ENCODE results near the gene ENPP3. TPM values are rescaled to one million over a fixed set of nuclear protein-coding genes. Genes with fewer than 3 reads are reported as not detected.

ENPP3 gene
- total RNA-seq: under 1 TPM; 0.82 to 0.86 TPM

DNA sequence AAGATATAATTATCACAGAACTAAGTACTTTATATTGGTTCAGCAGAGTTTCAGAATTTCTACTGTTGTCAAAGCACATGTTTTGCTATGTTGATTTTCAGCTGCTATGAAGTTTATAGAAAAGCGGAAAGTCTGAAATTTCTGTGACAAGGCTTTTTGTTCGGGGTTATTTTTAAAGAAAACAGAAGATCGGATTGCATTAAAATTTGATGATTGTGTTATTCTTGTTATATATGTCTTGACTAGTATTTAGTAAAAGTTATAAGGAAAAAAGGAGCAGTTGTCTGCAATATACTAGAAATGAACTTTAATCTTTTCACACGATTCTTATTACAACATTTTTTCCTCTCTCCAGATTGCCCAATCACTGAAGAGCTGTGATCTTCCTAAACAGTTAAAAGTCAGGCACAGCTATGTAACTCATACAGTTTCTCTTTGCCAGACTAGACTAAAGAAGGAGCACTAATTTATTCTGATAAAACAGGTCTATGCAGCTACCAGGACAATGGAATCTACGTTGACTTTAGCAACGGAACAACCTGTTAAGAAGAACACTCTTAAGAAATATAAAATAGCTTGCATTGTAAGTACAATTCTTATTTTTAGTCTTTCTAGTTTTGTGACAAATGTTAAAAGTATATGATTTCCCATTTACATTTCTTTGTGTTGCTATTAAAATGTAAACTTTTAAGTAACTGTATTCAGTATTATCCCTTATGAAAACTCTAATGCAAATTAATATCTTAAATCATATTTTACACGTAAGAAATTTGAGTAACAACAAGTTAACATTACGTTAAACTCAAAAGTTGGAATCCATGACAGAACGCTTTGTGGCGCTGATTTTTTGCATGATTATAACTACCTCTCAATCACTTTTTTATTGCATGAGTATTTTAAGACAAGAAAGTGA lies at the start of gene ENPP3:
Gene ENPP3 (plus strand): TSS at position 423 of the 913 bp plus-strand sequence. CDS start 83 bp downstream, at position 506.
- H3K36me3 Mint-ChIP-seq: no peaks in the 10 kb centered on the region
- H3K9me3 Mint-ChIP-seq: no peaks in the 10 kb centered on the region
- H3K4me3 Mint-ChIP-seq: no peak within 1 kb of the TSS
- CTCF ChIA-PET: interaction anchor here (4.9 kb wide), 1 partner anchor 8 kb away, joined by 55 read pairs; the partner anchor contains the start of gene MED23
- POLR2A ChIA-PET: no interaction called here
- H3K4me1 Mint-ChIP-seq (ENCODE audit: low read depth): peaks cover 1% of the 10 kb centered on the region
- DNase-seq: no peak
- H3K27ac Mint-ChIP-seq: no peak within 1 kb of the TSS
- intact Hi-C loops (cut with micrococcal nuclease): no loop called here
- no peaks in the 10 kb centered on the region for H3K27me3 Mint-ChIP-seq

GRCh38 chr6:131587909-131588308 lies 49.2 kb upstream of the ENPP3 start:
- no peak overlapping the region for H3K4me3 Mint-ChIP-seq
- no peaks in the 10 kb centered on the region for H3K9me3 Mint-ChIP-seq
- intact Hi-C loops (cut with micrococcal nuclease): no loop called here
- no peaks in the 10 kb centered on the region for H3K4me1 Mint-ChIP-seq (ENCODE audit: low read depth)
- POLR2A ChIA-PET: no interaction called here
- H3K27me3 Mint-ChIP-seq: no peaks in the 10 kb centered on the region
- H3K36me3 Mint-ChIP-seq: peaks cover 31% of the 10 kb centered on the region
- CTCF ChIA-PET: interaction anchor here (0.7 kb wide), 1 partner anchor 54 kb away, joined by 3 read pairs; no protein-coding TSS in a partner anchor
- DNase-seq: no peak
- no peak overlapping the region for H3K27ac Mint-ChIP-seq

DNA sequence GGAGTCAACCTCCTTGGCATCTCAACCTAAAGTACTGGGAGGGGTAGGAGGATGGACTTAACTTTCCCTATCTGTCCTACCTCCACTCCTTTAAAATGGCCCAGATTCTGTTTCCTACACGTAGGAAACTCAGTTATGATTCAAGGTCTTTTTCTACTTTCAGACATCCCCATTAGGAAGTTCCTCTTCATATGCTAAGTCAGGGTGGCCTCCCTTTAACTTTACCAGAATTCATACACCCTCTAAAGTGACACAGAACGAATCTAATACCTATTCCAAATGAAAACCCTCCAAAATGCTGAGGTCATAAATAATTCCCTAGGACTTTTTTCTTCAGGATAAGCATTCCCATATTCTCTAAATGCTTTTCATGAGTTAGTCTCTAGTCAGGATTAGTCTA lies 48.5 kb upstream of the ENPP3 start:
- Mint-ChIP-seq H3K27ac (no peak overlapping the region), H3K9me3 (no peaks in the 10 kb centered on the region), H3K36me3 (peaks cover 34% of the 10 kb centered on the region), H3K27me3 (no peaks in the 10 kb centered on the region), H3K4me3 (no peak overlapping the region), H3K4me1 (ENCODE audit: low read depth) (no peaks in the 10 kb centered on the region)
- intact Hi-C loops (cut with micrococcal nuclease): no loop called here
- no peak for DNase-seq
- CTCF ChIA-PET: no interaction called here
- POLR2A ChIA-PET: no interaction called here

- ChIA-PET POLR2A (no interaction called here), CTCF (no interaction called here)
- H3K27me3 Mint-ChIP-seq: no peaks in the 10 kb centered on the region
- peaks cover 45% of the 10 kb centered on the region for H3K36me3 Mint-ChIP-seq
- DNase-seq: no peak
- no peaks in the 10 kb centered on the region for H3K9me3 Mint-ChIP-seq
- intact Hi-C loops (cut with micrococcal nuclease): no loop called here
- no peak overlapping the region for H3K27ac Mint-ChIP-seq
- no peak overlapping the region for H3K4me3 Mint-ChIP-seq
- no peaks in the 10 kb centered on the region for H3K4me1 Mint-ChIP-seq (ENCODE audit: low read depth)
These were observed 44.2 kb upstream of the ENPP3 start for GRCh38 chr6:131592935-131593334.

GRCh38 chr6:131594074-131594473 lies 43.0 kb upstream of the ENPP3 start:
- no peak overlapping the region for H3K4me3 Mint-ChIP-seq
- no peaks in the 10 kb centered on the region for H3K4me1 Mint-ChIP-seq (ENCODE audit: low read depth)
- POLR2A ChIA-PET: no interaction called here
- no peak for DNase-seq
- H3K27ac Mint-ChIP-seq: no peak overlapping the region
- H3K27me3 Mint-ChIP-seq: no peaks in the 10 kb centered on the region
- intact Hi-C loops (cut with micrococcal nuclease): no loop called here
- CTCF ChIA-PET: no interaction called here
- peaks cover 51% of the 10 kb centered on the region for H3K36me3 Mint-ChIP-seq
- H3K9me3 Mint-ChIP-seq: no peaks in the 10 kb centered on the region

GRCh38 chr6:131597446-131597845 lies 39.7 kb upstream of the ENPP3 start:
- Mint-ChIP-seq H3K4me1 (ENCODE audit: low read depth) (no peaks in the 10 kb centered on the region), H3K27me3 (no peaks in the 10 kb centered on the region), H3K4me3 (no peak overlapping the region), H3K27ac (no peak overlapping the region), H3K36me3 (peaks cover 45% of the 10 kb centered on the region), H3K9me3 (no peaks in the 10 kb centered on the region)
- intact Hi-C loops (cut with micrococcal nuclease): no loop called here
- DNase-seq: no peak
- POLR2A ChIA-PET: no interaction called here
- CTCF ChIA-PET: interaction anchor here (0.6 to 1.6 kb wide), 2 partner anchors 78 to 398 kb away, joined by 3 to 6 read pairs; no protein-coding TSS in a partner anchor

DNA sequence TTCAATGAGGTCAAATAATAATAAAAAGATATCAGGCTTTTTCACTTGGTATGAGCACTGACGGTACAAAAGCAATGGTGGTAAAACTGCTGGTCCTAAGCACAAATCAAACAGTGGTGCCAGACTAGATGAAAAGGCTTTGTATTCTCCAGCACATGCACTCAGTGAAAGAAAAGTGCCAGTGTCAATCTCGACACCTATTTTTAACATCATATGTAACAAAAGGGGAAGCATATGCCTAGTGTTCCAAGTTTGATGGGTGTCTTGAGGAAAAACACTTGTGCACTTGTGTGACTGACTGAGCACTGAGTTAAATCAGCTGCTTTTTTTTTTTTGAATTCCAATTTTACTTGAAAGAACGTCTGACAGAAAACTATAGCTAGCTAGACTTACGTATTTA lies 36.4 kb upstream of the ENPP3 start:
- Mint-ChIP-seq H3K4me1 (ENCODE audit: low read depth) (no peaks in the 10 kb centered on the region), H3K27me3 (no peaks in the 10 kb centered on the region), H3K4me3 (no peak overlapping the region), H3K9me3 (no peaks in the 10 kb centered on the region), H3K36me3 (peaks cover 38% of the 10 kb centered on the region), H3K27ac (no peak overlapping the region)
- intact Hi-C loops (cut with micrococcal nuclease): no loop called here
- DNase-seq: no peak
- CTCF ChIA-PET: interaction anchor here (0.8 to 1.4 kb wide), 3 partner anchors 9 to 401 kb away, joined by 3 to 5 read pairs (median 3); partner anchors contain the start of gene MED23
- POLR2A ChIA-PET: no interaction called here

GRCh38 chr6:131602781-131603312 lies 34.3 kb upstream of the ENPP3 start:
- Mint-ChIP-seq H3K9me3 (no peaks in the 10 kb centered on the region), H3K4me1 (ENCODE audit: low read depth) (no peaks in the 10 kb centered on the region), H3K27me3 (no peaks in the 10 kb centered on the region), H3K4me3 (no peak overlapping the region), H3K27ac (peak overlapping the region; percentile 25), H3K36me3 (peaks cover 33% of the 10 kb centered on the region)
- ChIA-PET CTCF (no interaction called here), POLR2A (no interaction called here)
- DNase-seq: no peak
- intact Hi-C loops (cut with micrococcal nuclease): no loop called here

- Mint-ChIP-seq H3K27ac (peak overlapping the region; percentile 13), H3K4me1 (ENCODE audit: low read depth) (peaks cover 8% of the 10 kb centered on the region), H3K36me3 (peaks cover 45% of the 10 kb centered on the region), H3K9me3 (no peaks in the 10 kb centered on the region), H3K27me3 (no peaks in the 10 kb centered on the region), H3K4me3 (no peak overlapping the region)
- CTCF ChIA-PET: interaction anchor here (1.2 to 1.7 kb wide), 2 partner anchors 15 to 26 kb away, joined by 3 to 17 read pairs; partner anchors contain the start of gene MED23
- no peak for DNase-seq
- POLR2A ChIA-PET: no interaction called here
- intact Hi-C loops (cut with micrococcal nuclease): no loop called here
These were observed 23.7 kb upstream of the ENPP3 start for GRCh38 chr6:131613296-131613925.

GRCh38 chr6:131615275-131615674 lies 21.8 kb upstream of the ENPP3 start:
- Mint-ChIP-seq H3K27ac (no peak overlapping the region), H3K9me3 (no peaks in the 10 kb centered on the region), H3K27me3 (no peaks in the 10 kb centered on the region), H3K36me3 (peaks cover 41% of the 10 kb centered on the region), H3K4me3 (no peak overlapping the region), H3K4me1 (ENCODE audit: low read depth) (peaks cover 8% of the 10 kb centered on the region)
- intact Hi-C loops (cut with micrococcal nuclease): no loop called here
- CTCF ChIA-PET: no interaction called here
- POLR2A ChIA-PET: no interaction called here
- no peak for DNase-seq

DNA sequence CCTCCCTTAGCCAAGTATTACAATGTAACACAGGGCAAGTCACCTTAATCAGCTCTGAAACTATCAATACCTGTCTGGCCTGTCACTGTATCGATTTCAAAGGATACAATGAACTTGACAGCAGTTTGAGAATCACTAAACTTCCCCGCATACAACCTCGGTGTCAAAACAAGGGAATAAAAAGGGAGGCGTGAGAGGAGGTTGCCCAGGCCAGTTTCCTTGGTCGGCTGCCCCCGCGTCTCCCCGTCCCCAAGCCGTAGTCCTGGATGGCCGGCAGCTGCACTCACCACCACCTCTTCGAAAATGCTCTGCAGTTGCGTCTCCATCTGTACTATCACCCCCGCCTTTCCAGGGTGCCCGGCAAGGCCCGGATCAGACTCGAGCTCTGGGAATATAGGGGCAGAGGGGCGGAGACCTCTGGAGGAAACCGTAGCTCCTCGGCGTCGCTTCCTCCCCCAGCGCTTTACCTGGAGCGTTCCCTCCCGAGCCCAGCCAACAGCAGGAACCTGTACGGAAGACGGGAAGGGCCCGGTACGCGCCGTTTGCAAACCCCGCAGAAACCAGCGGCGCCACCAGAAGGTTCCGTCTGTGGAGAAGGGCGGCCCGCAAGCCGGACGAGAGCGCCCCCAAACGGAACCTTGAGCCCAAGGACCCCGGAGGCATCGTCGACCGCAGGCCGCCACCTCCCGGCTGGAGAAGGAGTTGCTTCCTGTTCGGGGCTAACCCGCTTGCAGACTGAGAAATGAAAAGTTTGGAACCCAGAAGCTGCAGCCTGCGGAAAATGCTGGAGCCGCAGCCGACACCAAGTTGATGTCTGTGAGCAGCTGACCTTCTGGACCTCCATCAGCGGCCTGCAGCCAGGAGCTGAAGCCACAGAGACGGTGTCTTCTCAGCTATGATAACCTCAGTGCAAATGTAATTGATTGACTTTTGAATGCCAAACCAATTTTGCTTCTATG lies 9.1 kb upstream of the ENPP3 start, which contains the start of gene MED23:
Gene MED23 (minus strand): TSS at position 519 of the 959 bp plus-strand sequence. CDS start 193 bp downstream, at position 326.
- CTCF ChIA-PET: interaction anchor here (0.5 to 4.6 kb wide), 48 partner anchors 9 to 1201 kb away, joined by 3 to 55 read pairs (median 4); partner anchors contain the start of gene ENPP3
- peak; percentile 97 for DNase-seq
- H3K4me3 Mint-ChIP-seq: peak within 1 kb of the TSS; percentile 99
- POLR2A ChIA-PET: interaction anchor here (0.5 to 1.4 kb wide), 3 partner anchors 12 to 102 kb away, joined by 3 to 6 read pairs (median 5); no protein-coding TSS in a partner anchor
- H3K4me1 Mint-ChIP-seq (ENCODE audit: low read depth): peaks cover 37% of the 10 kb centered on the region
- peaks cover 14% of the 10 kb centered on the region for H3K36me3 Mint-ChIP-seq
- H3K27ac Mint-ChIP-seq: peak within 1 kb of the TSS; percentile 85
- intact Hi-C loops (cut with micrococcal nuclease): loop anchor here (1.0 to 10.0 kb wide), 11 partner anchors 12 to 1184 kb away; partner anchors contain the start of genes ENPP1, EPB41L2 and RPS12
- no peaks in the 10 kb centered on the region for H3K27me3 Mint-ChIP-seq
- no peaks in the 10 kb centered on the region for H3K9me3 Mint-ChIP-seq
